GM21737 (cell line): ENCODE results near the gene PHF21B.

Experiments
- ATAC-seq: cut with Tn5 transposase; IDR thresholded peaks from one replicate; pipeline ENCODE4 v1.9.1; 2021; ENCODE audit warnings: mild to moderate bottlenecking, moderate library complexity; ENCODE audit not compliant: unreplicated experiment

PHF21B gene

DNA sequence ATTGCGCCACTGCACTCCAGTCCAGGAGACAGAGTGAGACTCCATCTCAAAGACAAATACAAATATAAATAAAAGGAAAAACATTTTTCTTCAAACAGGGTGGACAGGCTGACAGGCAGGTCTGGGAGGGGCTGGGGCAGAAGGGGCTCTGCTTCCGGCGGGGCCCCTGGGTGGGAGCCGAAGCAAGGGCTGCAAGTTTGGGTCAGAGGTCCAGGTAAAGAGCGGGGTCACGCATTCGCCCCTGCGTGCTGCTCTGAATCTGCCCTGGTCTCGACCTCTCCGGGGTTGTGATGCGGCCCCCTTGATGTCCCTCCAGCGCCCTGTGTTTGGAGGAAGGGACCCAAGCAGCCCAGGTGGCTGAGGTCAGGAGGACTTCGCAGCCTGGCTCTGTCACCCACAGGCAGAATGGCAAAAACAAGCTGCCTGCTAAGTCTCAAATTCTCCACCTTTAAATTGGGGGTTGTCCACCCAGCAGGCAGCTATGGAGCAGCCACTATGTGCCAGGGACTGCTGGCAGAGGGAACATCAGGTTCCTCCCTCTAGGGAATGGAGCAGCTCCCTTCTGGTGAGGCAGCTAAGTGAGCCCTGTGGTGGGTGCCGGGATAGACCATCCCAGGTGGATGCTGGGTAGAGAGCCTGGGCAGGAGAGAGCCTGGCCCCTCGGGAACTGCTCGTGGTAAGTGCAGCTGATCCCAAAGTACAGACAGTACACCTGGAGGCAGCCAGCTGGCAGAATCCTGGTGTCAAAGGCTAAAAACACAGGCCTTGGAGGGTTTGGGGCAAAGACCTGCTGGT lies 10.3 kb upstream of the PHF21B start:
- no peak for ATAC-seq

DNA sequence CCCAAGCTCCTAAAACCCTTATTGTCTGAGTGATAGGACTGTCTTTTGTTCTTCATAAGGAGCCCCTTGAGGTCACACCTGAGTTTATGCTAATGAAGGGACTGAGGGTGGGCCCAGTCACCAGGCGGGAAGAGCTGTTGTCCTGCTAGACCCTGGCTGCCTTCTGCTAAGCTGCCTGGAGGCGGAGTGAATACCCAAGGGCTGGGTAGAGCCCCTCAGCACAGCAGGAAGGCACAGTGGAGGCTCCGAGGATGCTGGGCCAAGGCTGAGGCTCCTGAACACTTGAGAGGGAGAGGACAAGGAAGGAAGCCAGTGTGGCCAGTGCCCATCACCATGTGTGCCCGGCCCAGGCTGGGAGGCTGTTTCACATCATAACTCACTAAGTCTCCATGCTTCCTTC lies 4.8 kb upstream of the PHF21B start:
- ATAC-seq = no peak

DNA sequence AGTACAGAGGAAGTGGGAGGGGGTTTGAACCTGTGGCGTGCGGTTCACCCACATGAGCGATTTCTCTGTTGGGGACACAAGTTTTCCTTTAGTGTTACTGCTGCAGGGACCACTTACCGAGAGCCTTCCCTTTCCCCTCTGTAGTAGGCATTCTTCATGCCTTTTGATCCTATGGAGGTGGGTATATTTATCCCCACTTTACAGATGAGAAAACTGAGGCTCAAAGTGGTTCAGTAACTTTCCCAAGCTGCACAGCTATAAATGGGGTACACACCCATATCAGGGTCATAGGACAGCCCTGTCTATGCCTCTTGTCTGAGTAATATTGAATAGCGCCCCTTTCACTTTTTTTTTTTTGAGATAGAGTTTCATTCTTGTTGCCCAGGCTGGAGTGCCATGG lies 3.3 kb upstream of the PHF21B start:
- ATAC-seq = no peak

DNA sequence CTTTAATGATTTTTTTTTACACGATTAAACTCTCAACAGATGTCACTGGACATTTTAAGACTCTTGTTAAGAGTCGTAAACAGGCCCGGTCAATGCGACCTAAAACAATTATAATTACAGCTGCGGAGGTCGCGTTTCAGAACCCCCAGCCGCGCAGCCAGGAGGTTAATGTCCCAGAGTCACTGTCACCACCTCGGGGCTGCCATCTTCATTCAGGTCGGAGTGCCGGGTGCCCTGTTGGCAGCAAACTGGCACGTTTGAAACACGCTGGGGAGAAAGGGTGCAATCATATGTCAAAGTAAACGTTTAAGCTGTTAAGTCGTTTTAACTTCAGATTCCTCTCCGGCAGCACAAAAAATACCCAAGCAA lies 711 bp upstream of the PHF21B start:
- no peak for ATAC-seq

- no peak for ATAC-seq
Observed at GRCh38 chr22:45008751-45009605, 827 bp downstream of the PHF21B start.

GRCh38 chr22:45008186-45008681 lies 1.6 kb downstream of the PHF21B start:
- ATAC-seq = no peak

GRCh38 chr22:45007391-45008185 lies 2.2 kb downstream of the PHF21B start:
- ATAC-seq = no peak

GRCh38 chr22:45006964-45007390 lies 2.8 kb downstream of the PHF21B start:
- ATAC-seq = no peak

- no peak for ATAC-seq
Observed at GRCh38 chr22:45006111-45006963, 3.5 kb downstream of the PHF21B start.

DNA sequence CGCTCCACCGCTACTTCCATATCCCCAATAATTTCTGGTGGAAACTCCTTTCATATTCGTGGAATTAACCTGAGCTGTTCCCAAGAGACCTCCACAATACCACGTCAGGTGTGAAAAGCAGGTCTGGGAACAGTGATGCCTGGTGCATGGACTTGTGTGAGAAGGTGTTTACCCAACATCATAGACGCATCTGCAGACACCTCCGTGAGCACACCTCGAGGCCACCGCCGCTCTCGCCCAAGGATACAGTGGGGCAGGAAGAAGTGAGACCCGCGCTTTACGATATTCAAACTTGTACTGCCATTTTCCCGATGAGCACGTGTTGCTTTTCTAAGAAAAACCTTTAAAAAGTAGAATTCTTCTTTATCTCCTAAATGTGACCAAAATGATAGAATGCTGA lies 8.2 kb downstream of the PHF21B start:
- ATAC-seq = no peak

DNA sequence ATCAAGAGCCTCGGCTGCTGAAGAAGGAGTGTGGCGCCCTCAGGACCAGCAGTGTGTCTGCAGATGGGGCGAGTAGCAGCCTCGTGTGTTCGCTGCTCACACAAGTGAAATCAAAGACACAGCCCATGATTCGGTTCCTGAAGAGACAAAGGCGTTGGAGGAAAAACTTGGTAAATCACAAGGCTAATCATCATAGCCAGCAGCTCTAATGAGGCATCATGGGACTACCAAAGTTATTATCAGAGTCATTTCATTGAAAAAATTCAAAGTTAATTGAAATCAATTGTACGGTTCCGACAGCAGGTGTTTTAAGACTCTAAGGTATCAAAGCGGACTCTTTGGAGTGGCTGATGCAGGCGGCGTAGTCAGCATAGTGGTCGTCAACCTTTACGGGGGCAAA lies 9.5 kb downstream of the PHF21B start:
- ATAC-seq = no peak

DNA sequence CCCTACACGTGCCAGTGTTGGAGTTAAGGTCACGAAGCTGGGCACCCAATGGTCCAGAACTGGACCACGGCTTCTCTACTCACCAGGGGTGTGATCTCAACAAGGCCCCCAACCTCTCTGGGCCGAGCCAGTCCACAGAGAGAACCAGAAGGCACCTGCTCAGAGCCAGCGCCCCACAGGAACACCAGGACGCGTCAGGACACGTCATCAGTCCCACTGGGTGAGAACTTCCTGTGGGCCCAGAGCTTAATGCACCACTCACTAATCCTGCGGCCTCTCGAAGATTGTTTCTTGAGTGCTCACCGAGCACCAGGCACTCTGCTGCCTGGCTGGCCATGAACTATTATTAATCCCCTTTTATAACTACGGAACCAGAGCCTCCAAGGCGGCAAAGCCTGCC lies 10.1 kb downstream of the PHF21B start:
- no peak for ATAC-seq

GRCh38 chr22:44999231-44999630 lies 10.6 kb downstream of the PHF21B start:
- no peak for ATAC-seq

DNA sequence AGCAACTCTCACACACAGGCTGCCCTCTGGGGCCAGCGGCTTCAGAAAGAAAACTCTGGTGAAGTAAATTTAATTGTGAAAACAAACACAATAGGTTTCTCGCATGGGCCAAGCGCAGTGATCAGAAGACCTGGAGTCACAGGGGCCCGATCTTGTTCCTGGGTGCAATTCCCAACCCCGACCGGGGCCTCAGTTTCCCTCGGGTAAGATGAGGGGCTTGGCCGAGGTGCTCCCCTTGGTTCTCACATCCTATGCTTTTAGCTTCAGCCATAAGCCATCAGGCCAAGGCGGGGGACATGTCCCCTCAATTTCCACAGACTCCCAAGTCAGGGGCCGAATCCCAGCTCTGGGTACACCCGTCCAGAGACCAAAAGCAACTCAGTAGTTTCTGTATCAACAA lies 11.5 kb downstream of the PHF21B start:
- ATAC-seq = no peak

- no peak for ATAC-seq
Observed at GRCh38 chr22:44997060-44997459, 12.7 kb downstream of the PHF21B start.

GRCh38 chr22:44996648-44997047 lies 13.2 kb downstream of the PHF21B start:
- ATAC-seq = no peak

DNA sequence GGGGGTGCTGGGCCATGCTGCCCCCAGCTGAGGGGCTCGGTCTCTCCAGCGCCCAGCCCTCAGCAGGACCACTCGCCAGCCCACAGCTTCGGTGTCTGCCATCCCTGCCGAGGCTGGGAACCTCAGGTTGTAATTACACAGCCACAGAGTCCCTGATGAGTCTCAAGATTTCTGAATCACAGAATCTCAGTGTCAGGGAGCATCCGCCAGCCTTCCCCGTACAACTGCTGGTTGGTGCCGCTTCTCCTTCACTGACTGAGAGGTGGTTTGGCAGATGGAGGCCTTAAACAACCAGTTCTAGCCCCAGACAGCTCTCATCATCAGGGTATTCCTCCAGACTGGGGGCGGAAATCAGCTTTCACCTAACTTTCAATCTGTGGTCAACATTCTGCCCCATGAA lies 13.7 kb downstream of the PHF21B start:
- ATAC-seq = no peak

GRCh38 chr22:44995715-44996114 lies 14.1 kb downstream of the PHF21B start:
- no peak for ATAC-seq

GRCh38 chr22:44995105-44995514 lies 14.7 kb downstream of the PHF21B start:
- no peak for ATAC-seq

DNA sequence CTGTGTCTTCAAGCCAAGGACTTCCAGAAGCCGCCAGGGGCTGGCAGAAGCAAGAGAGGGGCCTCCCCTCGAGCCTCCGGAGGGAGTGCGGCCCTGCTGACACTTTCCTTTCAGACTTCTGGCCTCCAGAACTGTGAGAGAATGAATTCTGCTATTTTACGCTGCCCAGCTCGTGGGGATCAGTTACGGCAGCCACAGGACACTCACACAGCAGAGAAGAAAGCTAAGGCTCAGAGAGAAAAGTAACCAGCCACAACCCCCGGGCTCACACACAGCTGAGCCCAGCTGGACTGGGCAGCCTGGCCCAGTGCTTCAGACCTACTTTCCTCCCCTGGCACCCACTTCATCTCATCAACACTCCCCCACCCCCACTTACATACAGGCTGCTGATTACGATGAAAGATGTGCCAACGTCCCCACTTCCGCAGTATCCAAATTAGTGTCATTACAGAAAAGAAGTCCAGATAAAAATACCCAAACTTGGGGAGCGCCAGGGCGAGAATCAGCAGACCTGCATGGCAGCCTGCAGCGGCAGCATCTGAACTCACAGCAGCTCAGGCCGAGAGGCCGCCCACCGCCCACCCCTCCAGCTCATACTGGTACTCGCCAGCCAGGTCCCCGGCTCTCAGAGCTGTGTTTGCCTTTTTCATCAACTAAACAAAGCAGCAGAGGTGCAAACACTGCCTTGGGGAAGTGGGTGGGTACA lies 15.3 kb downstream of the PHF21B start:
- ATAC-seq = no peak
